Activated naive CD8-positive, alpha-beta T cell (primary cell): ENCODE measurements around the gene MEDAG.
A peak's percentile ranks its signal among the peaks of the same experiment; 100 is the strongest.

Experiments
- H3K27ac Mint-ChIP-seq: one replicate; pipeline ENCODE4 v1.8.0; 2021; ENCODE audit warnings: mixed read lengths
- H3K27me3 Mint-ChIP-seq: one replicate; pipeline ENCODE4 v1.8.0; 2021; ENCODE audit warnings: mixed read lengths
- H3K36me3 Mint-ChIP-seq: one replicate; pipeline ENCODE4 v1.8.0; 2021; ENCODE audit warnings: mixed read lengths
- H3K4me1 Mint-ChIP-seq: one replicate; pipeline ENCODE4 v1.8.0; 2021; ENCODE audit warnings: low read depth, mixed read lengths
- H3K4me3 Mint-ChIP-seq: one replicate; pipeline ENCODE4 v1.8.0; 2021; ENCODE audit warnings: mild to moderate bottlenecking, mixed read lengths
- H3K9me3 Mint-ChIP-seq: one replicate; pipeline ENCODE4 v1.8.0; 2021; ENCODE audit warnings: low read depth, mixed read lengths

The MEDAG gene

DNA sequence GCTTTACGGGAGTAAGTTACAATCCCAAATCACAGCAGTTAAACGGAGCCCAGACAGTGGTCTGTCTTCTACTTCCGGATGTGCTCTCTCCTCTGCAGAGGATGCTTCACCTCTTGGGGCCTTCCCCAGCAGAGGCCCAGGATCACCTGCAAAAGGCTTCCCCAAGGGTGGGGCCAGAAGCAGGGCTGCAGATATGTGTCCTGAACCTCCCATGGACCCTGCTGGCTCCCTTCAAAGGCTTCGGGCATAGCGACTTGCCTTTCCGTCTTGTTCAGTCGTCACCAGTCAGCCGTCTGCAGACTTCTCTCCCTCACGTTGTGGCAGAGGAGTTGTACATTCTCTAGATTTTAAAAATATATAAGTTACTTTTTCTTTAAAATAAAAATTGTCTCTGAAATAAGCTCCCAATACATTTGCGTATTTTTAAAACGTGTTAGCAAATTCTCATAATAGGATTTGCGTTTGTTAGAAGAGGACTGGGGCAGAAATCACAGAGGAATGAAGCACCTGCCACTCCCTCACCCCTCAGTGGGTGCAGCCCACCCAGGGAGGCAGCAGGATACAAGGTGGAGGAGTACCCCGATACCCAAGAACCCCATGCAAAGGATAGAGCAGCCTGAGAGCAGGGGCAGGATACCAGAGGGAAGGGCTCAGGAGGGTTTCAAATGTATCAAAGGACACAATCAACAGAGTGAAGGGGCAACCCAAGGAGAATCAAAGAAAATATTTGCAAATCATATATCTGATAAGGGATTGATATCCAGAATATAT, 22.9 kb upstream of the MEDAG start:
- peaks cover 11% of the 10 kb centered on the region for H3K4me1 Mint-ChIP-seq
- peaks cover 12% of the 10 kb centered on the region for H3K27me3 Mint-ChIP-seq
- peaks cover 5% of the 10 kb centered on the region for H3K36me3 Mint-ChIP-seq
- peaks cover 9% of the 10 kb centered on the region for H3K9me3 Mint-ChIP-seq
- H3K4me3 Mint-ChIP-seq: no peak overlapping the region
- no peak overlapping the region for H3K27ac Mint-ChIP-seq

DNA sequence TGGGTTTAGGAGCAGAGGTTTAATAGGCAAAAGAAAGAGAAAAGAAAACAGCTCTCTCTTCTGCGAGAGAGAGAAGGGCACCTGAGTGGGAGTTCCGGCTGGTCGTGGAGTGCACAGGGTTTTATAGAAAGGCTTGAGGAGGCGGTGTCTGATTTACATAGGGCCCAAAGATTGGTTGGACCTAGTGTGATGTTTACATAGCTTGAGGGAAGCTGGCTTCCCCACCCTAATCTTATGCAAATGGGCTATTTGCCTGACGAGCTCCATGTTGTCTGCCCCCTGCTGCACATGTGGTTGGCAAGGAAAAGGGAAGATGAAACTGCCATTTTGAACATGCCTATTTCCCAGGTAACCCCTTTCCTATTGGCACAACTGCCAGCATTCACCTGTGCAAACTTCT, 21.5 kb upstream of the MEDAG start:
- H3K27ac Mint-ChIP-seq: no peak overlapping the region
- peaks cover 11% of the 10 kb centered on the region for H3K4me1 Mint-ChIP-seq
- H3K27me3 Mint-ChIP-seq: peaks cover 12% of the 10 kb centered on the region
- peaks cover 9% of the 10 kb centered on the region for H3K9me3 Mint-ChIP-seq
- H3K36me3 Mint-ChIP-seq: peaks cover 7% of the 10 kb centered on the region
- no peak overlapping the region for H3K4me3 Mint-ChIP-seq

DNA sequence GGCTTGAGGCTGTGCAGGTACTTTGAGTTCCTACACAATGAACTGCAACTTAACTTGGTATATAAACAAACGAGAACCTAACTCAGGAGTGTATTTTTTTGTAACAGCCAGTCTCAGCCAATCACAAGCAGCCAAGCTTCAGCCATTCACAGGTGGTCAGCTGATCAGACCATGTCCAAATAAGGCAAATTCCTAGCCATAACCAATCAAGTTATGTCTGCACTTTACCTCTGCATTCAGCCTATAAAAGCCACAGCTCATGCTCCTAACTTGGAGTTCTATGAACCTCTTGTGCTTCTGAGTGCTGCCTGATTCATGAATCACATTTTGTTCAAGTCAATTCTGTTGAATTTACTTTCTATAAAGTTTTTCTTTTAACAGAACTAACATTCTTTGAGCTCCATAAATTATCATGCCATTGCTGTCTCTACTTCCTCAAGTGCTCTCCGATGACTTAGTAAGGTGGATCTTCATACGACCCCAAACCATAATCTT, 16.8 kb upstream of the MEDAG start:
- no peak overlapping the region for H3K27ac Mint-ChIP-seq
- peaks cover 12% of the 10 kb centered on the region for H3K27me3 Mint-ChIP-seq
- H3K4me3 Mint-ChIP-seq: no peak overlapping the region
- H3K4me1 Mint-ChIP-seq: peaks cover 9% of the 10 kb centered on the region
- H3K9me3 Mint-ChIP-seq: peaks cover 5% of the 10 kb centered on the region
- H3K36me3 Mint-ChIP-seq: peaks cover 4% of the 10 kb centered on the region

DNA sequence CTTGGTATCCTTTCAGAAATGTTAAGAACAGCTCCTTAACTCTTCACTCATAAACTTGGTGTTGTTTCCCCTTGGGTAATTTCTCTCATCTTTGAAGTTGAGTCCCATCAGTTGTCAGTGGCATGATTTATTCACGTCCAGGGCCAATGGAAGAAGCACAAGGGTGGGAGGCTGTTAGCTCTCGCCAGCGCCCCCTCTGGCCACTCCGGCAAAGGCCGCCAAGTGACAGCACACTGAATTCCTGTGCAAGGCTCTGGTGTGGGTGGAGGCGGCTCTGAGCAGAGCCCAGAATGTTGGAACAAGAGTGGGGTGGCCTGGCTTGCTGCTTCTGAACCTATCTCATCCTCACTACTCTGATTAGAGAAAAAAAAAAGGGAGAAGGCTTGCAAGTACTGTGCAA, 13.1 kb upstream of the MEDAG start:
- peaks cover 19% of the 10 kb centered on the region for H3K27me3 Mint-ChIP-seq
- H3K36me3 Mint-ChIP-seq: peaks cover 2% of the 10 kb centered on the region
- H3K27ac Mint-ChIP-seq: no peak overlapping the region
- H3K4me1 Mint-ChIP-seq: no peaks in the 10 kb centered on the region
- H3K4me3 Mint-ChIP-seq: no peak overlapping the region
- no peaks in the 10 kb centered on the region for H3K9me3 Mint-ChIP-seq

DNA sequence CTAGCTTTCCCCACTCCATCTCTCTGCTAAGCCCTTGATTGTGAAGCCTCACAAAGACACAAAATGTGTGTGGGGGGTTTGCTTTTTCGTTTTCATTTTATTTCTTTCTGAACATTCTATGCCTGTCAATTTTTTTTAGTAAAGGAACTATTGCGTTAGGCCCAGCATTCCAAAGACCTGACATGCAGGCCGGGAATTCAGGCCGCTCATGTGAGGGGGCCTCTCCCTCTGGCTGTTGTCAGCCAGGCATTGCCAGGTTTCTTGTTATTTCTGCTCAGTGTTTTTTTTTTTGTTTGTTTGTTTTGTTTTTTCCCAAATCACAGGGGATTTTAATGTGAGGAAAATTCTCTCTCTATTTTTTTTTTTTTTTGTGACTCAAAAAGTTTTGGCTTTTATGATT, 10.3 kb upstream of the MEDAG start:
- Mint-ChIP-seq H3K4me1 (peaks cover 7% of the 10 kb centered on the region), H3K4me3 (no peak overlapping the region), H3K27ac (no peak overlapping the region), H3K9me3 (no peaks in the 10 kb centered on the region), H3K36me3 (no peaks in the 10 kb centered on the region), H3K27me3 (peaks cover 25% of the 10 kb centered on the region)

DNA sequence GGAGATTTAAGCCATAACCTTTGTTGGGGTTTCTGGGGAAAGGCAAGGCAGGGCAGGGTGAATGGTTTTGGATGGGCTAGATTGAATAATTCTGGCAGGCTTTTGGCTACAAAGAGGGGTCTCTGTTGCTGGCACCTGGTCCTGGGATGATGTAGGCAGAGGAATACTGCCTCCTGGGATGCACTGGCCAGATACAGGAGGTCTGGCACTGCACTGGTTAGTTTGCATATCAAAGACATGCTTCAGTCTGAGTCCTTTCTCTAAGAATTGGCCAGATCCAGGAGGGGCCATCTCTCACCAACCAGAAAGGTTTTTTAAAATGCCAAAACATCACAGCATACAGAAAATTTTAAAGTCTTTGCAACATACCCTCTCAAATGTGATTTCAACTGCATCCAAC, 8.0 kb upstream of the MEDAG start:
- Mint-ChIP-seq H3K9me3 (no peaks in the 10 kb centered on the region), H3K4me1 (peaks cover 7% of the 10 kb centered on the region), H3K27ac (no peak overlapping the region), H3K36me3 (no peaks in the 10 kb centered on the region), H3K4me3 (no peak overlapping the region), H3K27me3 (peaks cover 25% of the 10 kb centered on the region)

DNA sequence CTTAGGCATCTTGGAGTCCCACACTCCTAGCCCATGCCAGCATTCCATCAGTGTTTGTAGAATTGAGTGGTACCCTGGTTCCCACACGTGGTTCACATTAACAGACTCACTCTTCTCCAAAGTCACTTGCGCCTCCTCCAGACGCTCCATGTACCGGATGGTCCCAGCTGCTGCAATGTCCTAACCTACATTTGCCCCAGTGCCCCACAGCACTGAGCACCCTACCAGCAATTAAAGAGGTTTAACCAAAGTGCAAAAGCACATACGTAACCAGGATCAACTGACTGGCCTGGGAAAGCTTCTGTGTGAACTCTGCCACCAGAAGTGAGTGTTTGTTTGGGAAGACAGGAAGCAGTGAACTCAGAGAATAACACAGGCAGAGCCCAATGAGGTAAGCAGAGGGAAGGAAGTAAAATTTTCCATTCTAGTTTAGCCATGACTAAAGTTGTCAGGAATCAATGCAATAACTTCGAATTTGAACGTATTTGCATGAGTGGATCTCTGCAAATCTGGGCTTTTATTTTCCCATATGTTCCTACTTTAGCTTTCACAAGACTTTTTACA, 7.3 kb upstream of the MEDAG start:
- H3K27ac Mint-ChIP-seq: peak overlapping the region; percentile 36
- H3K27me3 Mint-ChIP-seq: peaks cover 26% of the 10 kb centered on the region
- H3K36me3 Mint-ChIP-seq: no peaks in the 10 kb centered on the region
- H3K4me1 Mint-ChIP-seq: peaks cover 7% of the 10 kb centered on the region
- no peak overlapping the region for H3K4me3 Mint-ChIP-seq
- H3K9me3 Mint-ChIP-seq: no peaks in the 10 kb centered on the region

DNA sequence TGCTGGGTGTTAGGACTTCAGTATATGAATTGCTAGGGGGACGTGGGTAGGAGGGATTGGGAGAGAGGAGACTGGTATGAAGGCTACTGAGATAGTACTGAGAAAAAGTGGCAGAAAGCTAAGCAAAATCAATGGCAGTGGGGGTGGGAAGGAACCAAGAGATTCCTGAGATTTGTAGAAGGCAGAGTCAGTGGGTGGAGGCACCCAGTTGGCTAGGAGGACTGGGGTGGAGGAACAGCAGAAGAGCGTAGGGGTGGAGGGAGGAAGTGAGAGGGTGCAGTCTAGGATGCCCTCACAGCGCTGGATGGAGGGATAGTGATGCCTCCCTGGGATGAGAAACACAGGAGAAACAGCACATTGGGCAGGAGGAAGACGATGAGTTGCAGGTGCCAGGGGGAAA, 5.6 kb upstream of the MEDAG start:
- peaks cover 9% of the 10 kb centered on the region for H3K4me1 Mint-ChIP-seq
- no peak overlapping the region for H3K27ac Mint-ChIP-seq
- H3K4me3 Mint-ChIP-seq: no peak overlapping the region
- H3K36me3 Mint-ChIP-seq: peaks cover under 1% of the 10 kb centered on the region
- H3K27me3 Mint-ChIP-seq: peaks cover 41% of the 10 kb centered on the region
- no peaks in the 10 kb centered on the region for H3K9me3 Mint-ChIP-seq

DNA sequence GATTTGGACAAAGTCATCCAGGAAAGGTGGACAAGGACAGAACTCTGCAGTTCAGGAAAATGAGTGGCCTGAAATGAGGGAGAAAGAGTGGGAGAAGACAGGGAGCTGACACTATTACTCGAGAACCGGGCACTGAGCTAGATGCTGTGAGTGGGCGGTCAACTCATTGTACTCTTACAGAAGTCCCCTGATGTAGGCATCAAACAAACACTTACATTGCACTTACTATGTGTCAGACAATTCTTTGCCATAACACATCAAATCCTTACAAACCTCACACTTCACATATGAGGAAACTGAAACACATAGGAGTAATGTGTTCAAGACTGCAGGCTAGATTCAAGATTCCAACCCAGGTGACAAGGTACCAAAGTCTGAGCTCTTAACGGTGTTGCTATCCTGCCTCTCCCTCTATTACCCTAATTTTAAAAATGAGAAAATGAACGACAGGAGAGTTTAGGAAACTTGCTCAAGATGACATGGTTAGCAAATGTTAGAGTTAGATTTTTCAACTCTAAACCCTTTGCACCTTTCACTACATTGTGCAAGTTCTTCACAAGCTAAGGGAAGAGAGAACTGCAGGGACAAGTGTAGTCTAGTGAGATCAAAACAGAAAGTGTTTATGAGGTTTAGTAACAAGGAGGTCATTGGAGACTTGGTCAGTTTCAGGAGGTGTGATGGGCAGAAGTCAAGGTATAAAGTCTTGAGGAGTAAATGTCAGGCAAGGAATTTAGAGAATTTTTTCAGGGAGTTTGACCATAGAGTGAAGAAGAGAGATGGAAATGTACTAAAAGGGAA, 4.9 kb upstream of the MEDAG start:
- Mint-ChIP-seq H3K27ac (no peak overlapping the region), H3K4me1 (peaks cover 10% of the 10 kb centered on the region), H3K9me3 (no peaks in the 10 kb centered on the region), H3K4me3 (no peak overlapping the region), H3K36me3 (peaks cover 2% of the 10 kb centered on the region), H3K27me3 (peaks cover 40% of the 10 kb centered on the region)

DNA sequence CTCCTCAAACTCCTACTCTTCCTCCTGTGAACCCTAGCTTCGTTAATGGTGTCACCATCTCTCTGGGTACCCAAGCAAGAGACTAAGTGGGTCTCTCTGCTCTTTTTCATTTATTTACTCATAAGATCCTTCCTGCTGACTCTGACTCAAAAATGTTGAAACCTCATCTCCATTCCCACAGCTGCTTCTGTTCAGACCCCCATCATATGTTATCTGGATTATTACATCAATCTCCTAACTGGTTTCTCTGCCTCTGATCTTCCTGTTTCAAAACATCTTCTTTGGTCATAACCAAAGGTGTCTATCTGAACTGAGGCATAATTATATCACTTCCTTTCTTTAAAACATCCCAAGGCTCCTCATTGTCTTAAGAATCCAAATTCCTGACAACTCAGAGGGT, 2.0 kb upstream of the MEDAG start:
- H3K36me3 Mint-ChIP-seq: peaks cover 2% of the 10 kb centered on the region
- no peak overlapping the region for H3K27ac Mint-ChIP-seq
- peaks cover 13% of the 10 kb centered on the region for H3K4me1 Mint-ChIP-seq
- H3K4me3 Mint-ChIP-seq: no peak overlapping the region
- H3K27me3 Mint-ChIP-seq: peaks cover 46% of the 10 kb centered on the region
- no peaks in the 10 kb centered on the region for H3K9me3 Mint-ChIP-seq

DNA sequence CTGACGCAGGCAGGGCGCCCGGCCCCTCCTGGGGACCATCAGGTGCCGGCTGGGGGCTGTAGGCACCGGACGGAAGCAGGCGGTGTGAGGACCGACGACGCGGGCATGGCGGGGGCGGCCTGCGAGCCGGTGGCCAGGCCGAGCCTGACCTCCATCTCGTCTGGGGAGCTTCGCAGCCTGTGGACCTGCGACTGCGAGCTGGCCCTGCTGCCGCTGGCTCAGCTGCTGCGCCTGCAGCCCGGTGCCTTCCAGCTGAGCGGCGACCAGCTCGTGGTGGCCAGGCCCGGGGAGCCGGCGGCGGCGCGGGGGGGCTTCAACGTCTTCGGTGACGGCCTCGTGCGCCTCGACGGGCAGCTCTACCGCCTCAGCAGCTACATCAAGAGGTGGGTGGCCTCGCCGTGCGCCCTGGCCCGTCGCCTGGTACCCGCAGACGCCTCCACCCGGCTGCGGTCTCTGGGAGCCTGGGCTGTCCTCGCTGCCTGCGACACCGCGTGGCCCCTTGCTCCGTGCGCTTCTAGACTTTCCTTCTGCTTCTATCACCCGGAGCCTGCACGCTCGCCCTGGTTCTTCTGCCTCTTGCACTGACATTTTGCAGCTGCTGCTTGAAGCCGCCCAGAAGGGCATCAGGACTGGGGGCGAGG, 460 bp downstream of the MEDAG start:
- no peaks in the 10 kb centered on the region for H3K9me3 Mint-ChIP-seq
- peaks cover 41% of the 10 kb centered on the region for H3K27me3 Mint-ChIP-seq
- peaks cover 8% of the 10 kb centered on the region for H3K4me1 Mint-ChIP-seq
- no peak overlapping the region for H3K27ac Mint-ChIP-seq
- H3K36me3 Mint-ChIP-seq: peaks cover 2% of the 10 kb centered on the region
- no peak overlapping the region for H3K4me3 Mint-ChIP-seq

DNA sequence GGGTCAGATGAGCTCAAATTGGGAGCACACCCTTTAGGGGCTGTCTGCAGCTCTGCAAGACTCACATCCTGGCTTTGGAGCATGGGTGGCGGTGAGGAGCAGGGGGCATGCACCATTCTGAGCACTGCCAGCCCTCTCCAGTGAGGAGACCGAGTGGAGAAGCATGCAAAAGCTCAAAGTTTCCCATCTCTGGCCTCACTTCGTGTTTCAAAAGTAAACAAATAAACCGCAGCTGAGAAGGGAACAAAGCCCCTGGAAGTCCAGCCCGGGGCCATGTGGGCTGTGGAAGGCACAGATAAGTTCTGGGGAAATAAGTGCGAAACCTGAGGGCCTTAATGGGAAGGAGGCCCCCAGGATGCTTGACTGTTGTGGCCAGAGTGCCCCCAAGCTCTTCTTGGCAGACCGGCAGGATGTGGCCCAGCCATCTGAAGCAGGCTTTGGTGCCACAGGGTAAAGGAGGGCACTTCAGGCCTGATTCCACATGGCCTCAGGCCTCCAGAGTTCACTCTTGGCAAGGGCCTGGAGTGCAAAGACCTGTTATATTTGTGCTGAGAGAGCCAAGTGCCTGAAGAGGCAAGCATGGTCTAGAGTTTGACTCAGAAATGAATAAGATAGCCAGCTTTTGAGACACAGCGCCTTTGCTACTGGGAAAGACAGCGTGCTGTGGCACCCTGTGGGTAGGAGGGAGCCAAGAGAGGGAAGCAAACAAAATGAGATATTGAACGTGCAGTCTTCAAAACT, 1.2 kb downstream of the MEDAG start:
- H3K4me3 Mint-ChIP-seq: no peak overlapping the region
- H3K9me3 Mint-ChIP-seq: no peaks in the 10 kb centered on the region
- H3K36me3 Mint-ChIP-seq: peaks cover 2% of the 10 kb centered on the region
- H3K4me1 Mint-ChIP-seq: peaks cover 8% of the 10 kb centered on the region
- no peak overlapping the region for H3K27ac Mint-ChIP-seq
- H3K27me3 Mint-ChIP-seq: peaks cover 41% of the 10 kb centered on the region

DNA sequence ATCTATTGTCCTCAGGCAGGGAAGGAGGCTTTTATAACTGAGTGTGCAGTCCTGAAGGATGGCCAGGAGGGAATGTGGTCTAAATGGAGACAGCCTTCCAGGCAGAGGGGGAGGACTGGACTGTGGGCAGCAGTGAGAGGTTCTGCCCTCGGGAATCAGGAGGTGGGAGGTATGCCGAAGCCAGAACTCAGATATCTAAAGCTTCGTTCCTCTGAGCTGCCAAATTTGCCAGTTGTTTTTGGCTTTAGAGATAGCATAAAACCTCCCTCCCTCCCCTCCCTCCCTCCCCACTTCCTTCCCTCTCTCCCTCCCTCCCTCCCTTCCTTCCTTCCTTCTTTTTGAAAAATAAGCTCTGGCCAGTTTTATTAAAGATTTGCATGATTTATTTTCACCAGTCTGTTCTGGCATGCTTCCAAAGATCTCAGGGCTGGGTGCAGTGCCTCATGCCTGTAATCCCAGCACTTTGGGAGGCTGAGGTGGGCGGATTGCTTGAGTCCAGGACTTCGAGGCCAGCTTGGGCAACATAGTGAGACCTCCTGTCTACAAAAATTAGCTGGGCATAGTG, 2.4 kb downstream of the MEDAG start:
- Mint-ChIP-seq H3K9me3 (no peaks in the 10 kb centered on the region), H3K4me1 (peaks cover 8% of the 10 kb centered on the region), H3K27me3 (peaks cover 37% of the 10 kb centered on the region), H3K4me3 (no peak overlapping the region), H3K36me3 (peaks cover 2% of the 10 kb centered on the region), H3K27ac (no peak overlapping the region)

DNA sequence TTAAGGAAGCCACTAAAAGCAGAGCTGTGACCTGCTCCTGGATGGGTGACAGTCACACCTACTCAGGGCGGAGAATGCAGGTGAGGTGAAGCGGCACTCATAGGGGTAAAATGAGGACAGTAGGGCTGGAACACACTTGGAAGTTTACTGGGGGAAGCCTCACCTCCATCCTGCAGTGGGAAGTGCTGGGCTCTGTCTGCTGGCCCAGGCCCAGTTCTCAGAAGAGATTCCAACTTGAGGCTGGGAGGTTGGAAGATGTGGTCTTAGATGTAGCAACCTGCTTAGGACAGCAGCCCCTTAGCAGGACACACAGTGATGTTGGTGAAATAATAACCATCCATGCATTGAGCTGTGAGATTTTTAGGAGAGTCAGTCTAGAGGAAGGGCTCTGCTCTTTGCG, 4.6 kb downstream of the MEDAG start:
- H3K4me3 Mint-ChIP-seq: no peak overlapping the region

More for the DNA sequence above, 4.6 kb downstream of the MEDAG start:
- H3K27me3 Mint-ChIP-seq: peaks cover 27% of the 10 kb centered on the region
- H3K27ac Mint-ChIP-seq: no peak overlapping the region
- H3K4me1 Mint-ChIP-seq: peaks cover 5% of the 10 kb centered on the region
- no peaks in the 10 kb centered on the region for H3K36me3 Mint-ChIP-seq
- no peaks in the 10 kb centered on the region for H3K9me3 Mint-ChIP-seq
